Trophoblast cell (in vitro differentiated cells and primary cell): ENCODE data around the gene COPG1.

Source experiments
- DNase-seq, 2 donors: peaks; one replicate each; pipeline ENCODE4 v3.0.0-alpha.2; 2016
- H2AFZ ChIP-seq: 2 replicates; pipeline ENCODE4 v1.6.1; 2013; ENCODE audit warnings: low read length, moderate library complexity, mild to moderate bottlenecking; ENCODE audit not compliant: insufficient read depth, poor library complexity
- H2AK5ac ChIP-seq: 2 replicates; pipeline ENCODE4 v1.6.1; 2013; ENCODE audit warnings: mild to moderate bottlenecking, low read length
- H2BK120ac ChIP-seq: 2 replicates; pipeline ENCODE4 v1.6.1; 2013; ENCODE audit warnings: low read length, mild to moderate bottlenecking, moderate library complexity; ENCODE audit not compliant: insufficient read depth, poor library complexity
- H2BK12ac ChIP-seq: 2 replicates; pipeline ENCODE4 v1.6.1; 2013; ENCODE audit warnings: mild to moderate bottlenecking, low read length, moderate library complexity
- H2BK5ac ChIP-seq: 2 replicates; pipeline ENCODE4 v1.6.1; 2013; ENCODE audit warnings: low read length, low read depth, moderate library complexity, mild to moderate bottlenecking; ENCODE audit not compliant: poor library complexity
- H3K14ac ChIP-seq: 2 replicates; pipeline ENCODE4 v1.6.1; 2013; ENCODE audit warnings: mild to moderate bottlenecking, low read length
- H3K18ac ChIP-seq: 2 replicates; pipeline ENCODE4 v1.6.1; 2013; ENCODE audit warnings: mild to moderate bottlenecking, low read length
- H3K23ac ChIP-seq: 2 replicates; pipeline ENCODE4 v1.6.1; 2013; ENCODE audit warnings: low read length
- H3K27ac ChIP-seq: 2 replicates; pipeline ENCODE4 v1.5.1; 2013; ENCODE audit warnings: low read depth, mild to moderate bottlenecking, inconsistent platforms, low read length, moderate library complexity
- H3K27me3 ChIP-seq: 2 replicates; pipeline ENCODE4 v1.6.1; 2013; ENCODE audit warnings: inconsistent platforms, mild to moderate bottlenecking, low read length, moderate library complexity; ENCODE audit not compliant: insufficient read depth
- H3K36me3 ChIP-seq, 2 experiments: 1 replicate in 1 of 2; 2 replicates in 1 of 2; pipeline ENCODE4 v1.6.1; 2013; ENCODE audit warnings: low read length in 2 of 2, mild to moderate bottlenecking in 2 of 2, moderate library complexity in 1 of 2; ENCODE audit not compliant: insufficient read depth in 2 of 2, control insufficient read depth in 1 of 2
- H3K4ac ChIP-seq: 2 replicates; pipeline ENCODE4 v1.6.1; 2013; ENCODE audit warnings: low read depth, mild to moderate bottlenecking, low read length, moderate library complexity
- H3K4me1 ChIP-seq, 2 experiments: 1 replicate in 1 of 2; 2 replicates in 1 of 2; pipeline ENCODE4 v1.6.1; 2013; ENCODE audit warnings: low read length in 2 of 2, mild to moderate bottlenecking in 2 of 2, moderate library complexity in 1 of 2; ENCODE audit not compliant: insufficient read depth in 2 of 2, control insufficient read depth in 1 of 2
- H3K4me2 ChIP-seq: 2 replicates; pipeline ENCODE4 v1.6.1; 2013; ENCODE audit warnings: inconsistent platforms, mild to moderate bottlenecking, low read length, moderate library complexity
- H3K4me3 ChIP-seq: 2 replicates; pipeline ENCODE4 v1.5.1; 2013; ENCODE audit warnings: mild to moderate bottlenecking, low read depth, low read length, inconsistent platforms
- H3K79me1 ChIP-seq: one replicate; pipeline ENCODE4 v1.6.1; 2013; ENCODE audit warnings: low read length
- H3K79me2 ChIP-seq: 2 replicates; pipeline ENCODE4 v1.6.1; 2013; ENCODE audit warnings: low read length, mild to moderate bottlenecking; ENCODE audit not compliant: control insufficient read depth, insufficient read depth, poor library complexity
- H3K9ac ChIP-seq: 2 replicates; pipeline ENCODE4 v1.6.1; 2013; ENCODE audit warnings: mild to moderate bottlenecking, low read length
- H3K9me3 ChIP-seq: 2 replicates; pipeline ENCODE4 v1.6.1; 2013; ENCODE audit warnings: low read depth, mild to moderate bottlenecking, control low read depth, inconsistent platforms, low read length; ENCODE audit not compliant: insufficient read depth
- H4K12ac ChIP-seq: 2 replicates; pipeline ENCODE4 v1.6.1; 2013; ENCODE audit warnings: low read depth, mild to moderate bottlenecking, low read length, moderate library complexity
- H4K8ac ChIP-seq: 2 replicates; pipeline ENCODE4 v1.6.1; 2013; ENCODE audit warnings: low read depth, mild to moderate bottlenecking, low read length, moderate library complexity
- H4K91ac ChIP-seq: one replicate; pipeline ENCODE4 v1.6.1; 2013; ENCODE audit warnings: low read depth, mild to moderate bottlenecking, low read length, moderate library complexity
- WGBS: extraction: QIAGEN DNeasy Blood & Tissue Kit; methylation state at CpG from one replicate; pipeline ENCODE4 v1.1.7; 2013; ENCODE audit warnings: missing lambda C conversion rate; ENCODE audit not compliant: insufficient read length, insufficient coverage; ENCODE audit errors: extremely low coverage; 5-methylcytosine and 5-hydroxymethylcytosine counted together

COPG1 gene

GRCh38 chr3:129318921-129319320 lies 69.5 kb downstream of the COPG1 start:
- Histone ChIP-seq H3K9me3 (peaks cover 1% of the 10 kb centered on the region), H3K4ac (no peak overlapping the region), H3K36me3 (peaks cover 4 to 9% of the 10 kb centered on the region in 2 experiments), H2BK5ac (no peak overlapping the region), H3K14ac (no peak overlapping the region), H3K23ac (no peak overlapping the region), H2BK12ac (no peak overlapping the region), H3K4me2 (no peak overlapping the region), H3K4me3 (no peak overlapping the region), H2AFZ (no peak overlapping the region), H3K27ac (no peak overlapping the region), H2AK5ac (no peak overlapping the region), H2BK120ac (no peak overlapping the region), H4K8ac (no peak overlapping the region), H4K12ac (no peak overlapping the region), H3K18ac (no peak overlapping the region), H3K27me3 (no peaks in the 10 kb centered on the region), H4K91ac (no peak overlapping the region), H3K9ac (no peak overlapping the region), H3K79me2 (peaks cover 8% of the 10 kb centered on the region), H3K79me1 (peaks cover 13% of the 10 kb centered on the region), H3K4me1 (peaks cover 6 to 10% of the 10 kb centered on the region in 2 experiments)
- WGBS: no CpG with 5 or more reads among the region's 15 CpGs
- DNase-seq: no peak

- Histone ChIP-seq H3K79me1 (peaks cover 7% of the 10 kb centered on the region), H4K91ac (no peak overlapping the region), H3K79me2 (peaks cover 6% of the 10 kb centered on the region), H3K14ac (no peak overlapping the region), H3K23ac (no peak overlapping the region), H3K27me3 (no peaks in the 10 kb centered on the region), H3K9me3 (peaks cover 1% of the 10 kb centered on the region), H3K36me3 (peaks cover 4 to 9% of the 10 kb centered on the region in 2 experiments), H2BK120ac (no peak overlapping the region), H2AK5ac (no peak overlapping the region), H3K4ac (no peak overlapping the region), H3K4me3 (no peak overlapping the region), H4K12ac (no peak overlapping the region), H3K18ac (no peak overlapping the region), H2BK5ac (no peak overlapping the region), H3K27ac (no peak overlapping the region), H4K8ac (no peak overlapping the region), H2AFZ (no peak overlapping the region), H3K4me2 (no peak overlapping the region), H3K4me1 (peaks cover 0 to 2% of the 10 kb centered on the region in 2 experiments), H3K9ac (no peak overlapping the region), H2BK12ac (no peak overlapping the region)
- no CpG with 5 or more reads among the region's 8 CpGs for WGBS
- DNase-seq: no peak
Measured at GRCh38 chr3:129320261-129320660, 70.9 kb downstream of the COPG1 start.

- Histone ChIP-seq H2BK120ac (no peak overlapping the region), H3K79me1 (peaks cover 1% of the 10 kb centered on the region), H3K4me2 (no peak overlapping the region), H2BK5ac (no peak overlapping the region), H2AK5ac (no peak overlapping the region), H3K4ac (no peak overlapping the region), H3K14ac (no peak overlapping the region), H2BK12ac (no peak overlapping the region), H4K12ac (no peak overlapping the region), H3K27me3 (no peaks in the 10 kb centered on the region), H3K4me1 (peaks cover 0 to 2% of the 10 kb centered on the region in 2 experiments), H4K8ac (no peak overlapping the region), H3K4me3 (peak overlapping the region; percentile 39), H3K23ac (no peak overlapping the region), H3K9me3 (peaks cover 1% of the 10 kb centered on the region), H4K91ac (no peak overlapping the region), H3K36me3 (peaks cover 4 to 9% of the 10 kb centered on the region in 2 experiments), H3K27ac (no peak overlapping the region), H3K18ac (no peak overlapping the region), H3K79me2 (peaks cover 1% of the 10 kb centered on the region), H2AFZ (no peak overlapping the region), H3K9ac (no peak overlapping the region)
- WGBS: 100% methylated on average over 6 of the region's 7 CpGs
- DNase-seq: no peak
Measured at GRCh38 chr3:129320825-129321487, 71.5 kb downstream of the COPG1 start.

GRCh38 chr3:129321887-129322286 lies 72.5 kb downstream of the COPG1 start:
- H3K4me3 ChIP-seq: peak overlapping the region; percentile 26
- no peak overlapping the region for H4K8ac ChIP-seq
- H3K79me2 ChIP-seq: no peaks in the 10 kb centered on the region
- peaks cover 1% of the 10 kb centered on the region for H3K9me3 ChIP-seq
- DNase-seq: no peak
- no peak overlapping the region for H3K23ac ChIP-seq
- peaks cover 0 to 2% of the 10 kb centered on the region in 2 experiments for H3K4me1 ChIP-seq
- H2AK5ac ChIP-seq: no peak overlapping the region
- H2BK5ac ChIP-seq: no peak overlapping the region
- no peak overlapping the region for H2BK120ac ChIP-seq
- no CpG with 5 or more reads among the region's 9 CpGs for WGBS
- H4K91ac ChIP-seq: no peak overlapping the region
- H4K12ac ChIP-seq: no peak overlapping the region
- H2BK12ac ChIP-seq: no peak overlapping the region
- no peaks in the 10 kb centered on the region for H3K79me1 ChIP-seq
- no peak overlapping the region for H2AFZ ChIP-seq
- no peak overlapping the region for H3K4ac ChIP-seq
- H3K14ac ChIP-seq: no peak overlapping the region
- H3K27ac ChIP-seq: no peak overlapping the region
- no peak overlapping the region for H3K18ac ChIP-seq
- H3K27me3 ChIP-seq: no peaks in the 10 kb centered on the region
- no peak overlapping the region for H3K9ac ChIP-seq
- H3K4me2 ChIP-seq: no peak overlapping the region
- H3K36me3 ChIP-seq: peaks cover 4 to 9% of the 10 kb centered on the region in 2 experiments
